G401.6 (cell line): Measurements from ENCODE around the gene KIAA0825.
A peak's percentile ranks its signal among the peaks of the same experiment; 100 is the strongest.

Experiments
- FAIRE-seq: peaks from 2 replicates; lab custom pipeline; 2012; peaks lifted over from hg19 to GRCh38; lab: Jason Lieb, UNC

KIAA0825 gene

GRCh38 chr5:94618493-94619328 is at the start of gene KIAA0825, which contains the start of gene SLF1:
TSS of gene KIAA0825 (minus strand) at chr5:94618604. CDS start at chr5:94537126, 81,478 bp downstream.
TSS of gene SLF1 (plus strand) at chr5:94618669. CDS start at chr5:94628811, 10,142 bp downstream.
- peak; percentile 87 for FAIRE-seq

GRCh38 chr5:94667937-94668336 is 49.5 kb upstream of the KIAA0825 start:
- FAIRE-seq: no peak

DNA sequence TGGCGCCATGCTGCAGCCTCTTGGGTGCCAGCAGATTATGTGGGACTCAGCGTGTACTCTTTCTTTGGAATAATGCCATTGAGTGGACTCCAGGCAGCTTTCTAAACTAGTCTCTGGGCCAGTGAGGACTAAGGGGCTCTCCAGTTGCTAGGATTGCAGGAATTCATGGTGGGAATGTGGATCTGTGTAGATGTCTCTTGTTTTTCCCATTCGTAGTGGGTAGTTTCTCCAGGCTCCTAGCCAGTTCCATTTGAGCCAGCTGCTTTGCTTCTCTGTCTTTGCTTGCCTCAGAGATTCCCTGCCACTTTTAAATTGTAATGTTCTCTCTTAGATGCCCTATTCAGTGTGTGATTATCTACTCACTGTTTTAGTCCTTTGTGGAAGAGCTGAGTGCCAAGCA is 42.7 kb upstream of the KIAA0825 start:
- FAIRE-seq: no peak

GRCh38 chr5:94660506-94660905 is 42.1 kb upstream of the KIAA0825 start:
- FAIRE-seq: no peak

DNA sequence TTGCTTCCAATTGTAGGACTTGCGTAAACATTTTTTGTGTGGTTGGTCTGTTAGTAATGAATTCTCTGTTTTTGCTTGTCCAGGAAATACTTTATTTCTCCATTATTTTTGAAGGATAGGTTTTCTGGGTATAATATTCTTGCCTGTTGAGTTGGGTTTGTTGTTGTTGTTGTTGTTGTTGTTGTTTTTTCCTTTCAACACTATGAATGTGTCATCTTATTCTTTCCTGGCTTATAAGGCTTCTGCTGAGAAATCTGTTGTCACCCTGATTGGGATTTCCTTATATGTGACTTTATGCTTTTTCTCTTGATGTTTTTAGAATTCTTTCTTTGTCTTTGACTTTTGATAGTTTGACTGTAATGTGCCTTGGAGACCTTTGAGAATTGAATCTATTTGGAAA is 39.9 kb upstream of the KIAA0825 start:
- no peak for FAIRE-seq

GRCh38 chr5:94649874-94650273 is 31.5 kb upstream of the KIAA0825 start:
- no peak for FAIRE-seq

- FAIRE-seq: no peak
Measured at GRCh38 chr5:94646758-94647157, 28.4 kb upstream of the KIAA0825 start.

- no peak for FAIRE-seq
Measured at GRCh38 chr5:94645053-94645452, 26.6 kb upstream of the KIAA0825 start.

GRCh38 chr5:94640176-94640575 is 21.8 kb upstream of the KIAA0825 start:
- no peak for FAIRE-seq

- no peak for FAIRE-seq
Measured at GRCh38 chr5:94632024-94632423, 13.6 kb upstream of the KIAA0825 start.

- FAIRE-seq: peak; percentile 15
Measured at GRCh38 chr5:94627191-94627590, 8.8 kb upstream of the KIAA0825 start.

DNA sequence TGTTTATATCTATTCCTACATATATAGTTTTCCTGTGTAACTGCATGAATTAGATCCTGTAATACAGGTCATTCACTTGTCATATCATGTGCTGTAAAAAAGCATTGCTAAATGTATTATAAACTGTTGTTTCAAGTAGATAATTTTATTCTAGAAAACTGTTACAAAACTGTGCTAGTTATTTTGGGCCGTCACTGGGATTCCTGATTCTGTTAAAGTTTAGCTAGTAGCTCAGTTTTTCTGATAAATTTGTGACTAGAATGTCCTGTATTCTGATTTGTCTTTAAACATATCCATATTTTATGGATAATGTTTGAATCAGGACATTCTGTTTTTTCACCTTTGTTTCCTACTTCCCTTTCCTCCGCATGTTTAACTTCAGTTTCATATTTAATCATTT is 5.5 kb upstream of the KIAA0825 start:
- no peak for FAIRE-seq

GRCh38 chr5:94623011-94623410 is 4.6 kb upstream of the KIAA0825 start:
- no peak for FAIRE-seq

- FAIRE-seq: no peak
Measured at GRCh38 chr5:94621763-94622162, 3.4 kb upstream of the KIAA0825 start.

- peak; percentile 56 for FAIRE-seq
Measured at GRCh38 chr5:94620256-94620655, 1.9 kb upstream of the KIAA0825 start.

DNA sequence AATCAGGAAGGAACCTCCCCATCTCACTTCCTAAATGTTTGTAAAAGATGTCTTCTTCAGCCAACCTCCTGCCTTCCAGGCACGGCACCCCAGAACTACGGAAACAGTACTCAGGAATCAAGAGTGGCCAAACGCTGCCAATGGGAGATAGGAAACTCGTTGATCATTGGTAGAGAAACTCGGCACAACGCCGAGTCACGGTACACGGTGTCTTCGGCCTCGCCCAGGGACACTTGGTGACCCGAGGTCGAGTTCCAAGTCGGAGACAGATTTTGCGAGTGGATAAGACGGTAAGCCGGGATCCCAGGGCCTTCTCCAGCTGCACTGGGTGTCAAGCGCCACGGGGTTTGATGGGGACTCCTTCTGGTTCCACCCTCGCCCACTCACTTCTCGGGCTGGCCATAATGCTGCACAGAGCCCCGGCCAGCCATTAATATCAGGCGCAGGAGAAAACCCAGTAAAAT is 343 bp downstream of the KIAA0825 start:
- FAIRE-seq: peak; percentile 23

- no peak for FAIRE-seq
Measured at GRCh38 chr5:94615862-94616261, 2.5 kb downstream of the KIAA0825 start.

DNA sequence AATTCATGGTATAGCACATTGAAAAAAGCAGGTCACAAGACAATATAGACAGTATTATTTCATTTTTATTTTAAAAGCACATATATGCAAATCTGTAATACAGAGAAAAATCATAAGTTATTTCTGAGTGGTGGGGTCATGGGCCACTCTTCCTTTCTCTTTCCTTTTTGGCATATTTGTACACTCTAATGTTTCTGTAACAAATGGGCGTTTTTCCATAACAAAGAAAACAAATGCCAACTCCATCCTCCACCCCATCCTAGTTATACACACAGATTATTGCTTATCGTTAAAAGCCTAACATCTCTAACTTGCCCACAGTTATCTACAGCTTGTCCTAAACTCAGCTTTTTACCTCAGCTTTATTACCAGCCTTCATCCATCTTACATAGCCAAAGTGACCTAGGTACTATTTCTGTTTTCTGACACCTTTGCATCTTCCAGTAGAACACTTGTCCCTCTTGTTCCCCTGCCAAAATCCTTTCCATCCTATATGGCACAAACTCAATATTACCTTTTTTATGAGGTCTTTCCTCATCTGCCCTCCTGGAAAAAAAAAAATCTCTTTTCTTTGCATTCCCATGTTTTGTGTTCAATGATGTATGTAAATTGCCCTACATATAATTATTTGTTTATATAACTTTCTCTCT is 4.1 kb downstream of the KIAA0825 start:
- FAIRE-seq: no peak

- FAIRE-seq: peak; percentile 66
Measured at GRCh38 chr5:94613583-94613982, 4.8 kb downstream of the KIAA0825 start.

DNA sequence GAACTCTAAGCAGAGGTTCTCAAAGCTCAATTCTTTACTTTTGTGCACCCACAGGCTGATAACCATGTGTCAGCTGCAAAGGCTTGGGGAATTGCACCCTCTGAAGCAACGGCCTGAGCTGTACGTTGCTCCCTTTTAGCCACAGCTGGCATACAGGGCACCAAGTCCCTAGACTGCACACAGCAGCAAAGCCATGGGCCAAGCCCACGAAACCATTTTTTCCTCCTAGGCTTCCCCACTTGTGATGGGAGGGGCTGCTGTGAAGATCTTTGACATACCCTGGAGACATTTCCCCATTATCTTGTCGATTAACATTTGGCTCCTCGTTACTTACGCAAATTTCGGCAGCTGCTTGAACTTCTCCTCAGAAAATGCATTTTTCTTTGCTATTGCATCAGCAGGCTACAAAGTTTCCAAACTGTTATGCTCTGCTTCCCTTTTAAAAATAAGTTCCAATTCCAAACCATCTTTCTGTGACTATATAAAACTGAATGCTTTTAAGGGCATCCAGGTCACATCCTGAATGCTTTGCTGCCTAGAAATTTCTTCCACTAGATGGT is 23.0 kb downstream of the KIAA0825 start:
- no peak for FAIRE-seq

DNA sequence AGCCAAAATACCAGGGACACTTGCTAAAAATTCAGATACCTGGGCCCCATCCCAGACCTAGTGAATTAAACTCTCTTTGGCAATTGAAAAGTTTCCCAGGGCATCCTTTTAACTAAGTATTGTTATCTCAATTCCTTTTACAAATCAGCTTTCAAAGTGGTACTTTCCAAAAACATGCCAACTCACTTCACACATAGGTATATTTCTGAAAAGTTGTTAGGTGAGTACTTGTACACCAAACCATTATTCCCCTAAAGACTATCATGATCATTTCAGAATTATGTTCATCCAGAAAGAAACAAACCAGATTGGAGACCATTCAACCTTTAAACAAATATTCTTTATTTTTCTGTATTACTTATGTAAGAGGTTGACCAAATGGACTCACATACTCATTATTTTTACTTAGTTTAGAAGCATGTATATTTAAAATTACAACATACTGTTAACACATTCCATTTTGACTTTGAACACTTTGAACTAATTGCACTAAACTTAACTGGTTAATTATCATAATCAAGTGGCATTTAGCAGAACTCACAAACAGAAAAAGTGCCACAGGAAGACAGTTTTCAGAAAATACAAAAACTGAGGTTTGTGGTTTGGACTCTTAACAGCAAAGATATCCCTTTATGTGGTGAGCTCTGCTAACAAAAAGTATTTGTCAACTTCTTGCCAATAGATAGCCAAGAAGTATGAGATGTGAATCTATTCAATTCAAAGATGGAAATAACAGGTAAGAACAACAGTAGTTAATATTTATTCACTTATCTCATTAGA is 40.7 kb downstream of the KIAA0825 start:
- FAIRE-seq: no peak

DNA sequence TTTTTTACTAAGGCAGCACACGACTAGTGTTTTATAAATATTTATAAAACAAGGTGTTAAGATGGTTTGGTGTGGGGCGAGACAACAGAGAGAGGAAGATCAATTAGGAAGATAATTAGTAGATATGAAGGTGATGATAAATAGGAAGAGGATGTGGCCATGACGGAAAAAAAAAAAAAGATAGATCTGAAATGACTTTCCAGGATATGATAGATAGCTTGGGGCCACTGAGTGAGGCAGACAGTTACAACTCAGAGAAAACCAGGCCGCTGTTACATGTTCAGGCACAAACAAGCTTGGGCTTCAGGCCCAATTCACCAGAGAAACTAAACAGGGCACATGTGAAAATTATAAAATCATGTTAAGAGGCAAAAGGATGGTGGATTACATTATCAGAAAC is 43.2 kb downstream of the KIAA0825 start:
- FAIRE-seq: no peak
